ENCODE measurements around the gene STOX1. TPM values are rescaled to one million over a fixed set of nuclear protein-coding genes. Genes with fewer than 3 reads are reported as not detected.
A peak's percentile ranks its signal among the peaks of the same experiment; 100 is the strongest.
"Not testable (repeated sequence)": the region's sequence is repeated elsewhere in the genome, so short reads cannot be mapped to it uniquely, and the experiment has no call there.

Gene STOX1
- total RNA-seq, 1 donor from 2014 or later = 2.5 TPM

- Histone ChIP-seq H3K9me3 (no peaks in the 10 kb centered on the region), H3K27me3 (ENCODE audit: low read depth) (no peaks in the 10 kb centered on the region), H3K36me3 (no peaks in the 10 kb centered on the region), H3K27ac (no peak overlapping the region), H3K4me1 (no peaks in the 10 kb centered on the region), H3K4me3 (no peak overlapping the region)
- TF ChIP-seq CTCF (IDR thresholded peaks at IDR 0.05) = no peak
- intact Hi-C loops (cut with DNase I) = no loop called here
- ATAC-seq (no peak), DNase-seq (no peak)
These were observed 22.6 kb upstream of the STOX1 start for GRCh38 chr10:68804692-68805091.

GRCh38 chr10:68810830-68811229, 16.5 kb upstream of the STOX1 start:
- H3K36me3 ChIP-seq; H3K27me3 ChIP-seq (ENCODE audit: low read depth); H3K4me1 ChIP-seq; H3K27ac ChIP-seq; H3K9me3 ChIP-seq; ATAC-seq; H3K4me3 ChIP-seq; intact Hi-C loops (cut with DNase I); DNase-seq: not testable (repeated sequence)

- Histone ChIP-seq H3K27ac (no peak overlapping the region), H3K27me3 (ENCODE audit: low read depth) (no peaks in the 10 kb centered on the region), H3K36me3 (no peaks in the 10 kb centered on the region), H3K4me1 (no peaks in the 10 kb centered on the region), H3K9me3 (no peaks in the 10 kb centered on the region), H3K4me3 (no peak overlapping the region)
- ATAC-seq (no peak), DNase-seq (no peak)
- TF ChIP-seq CTCF (IDR thresholded peaks at IDR 0.05) = no peak
- intact Hi-C loops (cut with DNase I) = no loop called here
These were observed 15.9 kb upstream of the STOX1 start for GRCh38 chr10:68811314-68812009.

DNA sequence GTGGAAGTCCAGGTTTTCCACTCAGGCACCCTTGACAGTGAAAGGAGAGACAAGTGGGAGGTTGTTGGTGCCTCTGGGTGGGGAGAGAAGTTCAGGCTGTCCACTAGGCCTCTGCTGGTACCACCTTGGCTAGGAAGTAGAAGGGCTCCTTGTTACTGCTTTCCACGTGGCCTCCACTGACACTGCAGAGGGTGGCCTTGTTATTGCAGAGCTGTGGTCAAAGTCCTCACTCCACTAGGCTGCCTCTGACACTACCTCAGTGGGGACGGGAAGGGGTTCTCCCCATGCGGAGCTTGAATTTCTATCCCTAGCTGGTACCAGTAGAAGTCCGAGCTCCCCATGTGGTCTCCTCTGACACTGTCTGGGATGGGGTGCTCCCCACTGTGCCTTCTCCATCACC, 14.9 kb upstream of the STOX1 start:
- Histone ChIP-seq H3K4me3 (no peak overlapping the region), H3K36me3 (no peaks in the 10 kb centered on the region), H3K27ac (no peak overlapping the region), H3K4me1 (no peaks in the 10 kb centered on the region), H3K27me3 (ENCODE audit: low read depth) (no peaks in the 10 kb centered on the region), H3K9me3 (no peaks in the 10 kb centered on the region)
- no peak for ATAC-seq
- no peak for DNase-seq
- intact Hi-C loops (cut with DNase I) = no loop called here
- no peak for TF ChIP-seq CTCF (IDR thresholded peaks at IDR 0.05)

- TF ChIP-seq CTCF (IDR thresholded peaks at IDR 0.05) = no peak
- DNase-seq = no peak
- H3K27ac ChIP-seq = no peak overlapping the region
- ATAC-seq = no peak
- intact Hi-C loops (cut with DNase I) = no loop called here
- H3K4me1 ChIP-seq = no peaks in the 10 kb centered on the region
- H3K9me3 ChIP-seq = no peaks in the 10 kb centered on the region
- no peaks in the 10 kb centered on the region for H3K36me3 ChIP-seq
- H3K4me3 ChIP-seq = no peak overlapping the region
- H3K27me3 ChIP-seq (ENCODE audit: low read depth) = no peaks in the 10 kb centered on the region
These were observed 13.8 kb upstream of the STOX1 start for GRCh38 chr10:68813559-68813958.

DNA sequence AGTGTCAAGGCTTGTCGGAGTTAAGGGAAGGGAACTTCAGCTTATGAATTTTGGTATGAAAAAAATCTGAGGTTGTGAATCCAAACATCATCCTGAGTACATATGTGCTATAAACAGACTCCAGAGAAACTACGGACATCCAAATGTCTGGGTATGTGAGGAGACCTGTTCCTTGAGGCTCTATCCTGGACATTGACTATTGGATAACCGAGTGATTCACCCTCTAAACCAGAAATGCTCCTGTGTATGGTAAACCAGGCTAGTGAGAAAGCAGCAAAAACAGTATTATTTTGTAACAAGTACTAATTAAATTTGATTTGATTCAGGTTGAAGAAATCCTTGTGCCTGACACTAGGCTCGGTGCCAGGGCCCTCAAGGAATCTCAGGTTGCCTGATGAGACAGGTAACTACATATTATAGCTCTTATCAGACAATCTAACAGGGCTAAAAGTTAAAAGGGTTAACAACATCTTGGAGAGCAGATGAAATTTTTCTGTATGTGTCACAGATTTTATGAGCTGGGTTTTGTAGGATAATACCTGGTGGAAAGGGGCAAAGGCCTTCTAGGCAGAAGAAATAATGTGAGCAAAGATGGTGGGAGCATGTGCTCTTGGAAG, 10.4 kb upstream of the STOX1 start:
- intact Hi-C loops (cut with DNase I) = no loop called here

DNA sequence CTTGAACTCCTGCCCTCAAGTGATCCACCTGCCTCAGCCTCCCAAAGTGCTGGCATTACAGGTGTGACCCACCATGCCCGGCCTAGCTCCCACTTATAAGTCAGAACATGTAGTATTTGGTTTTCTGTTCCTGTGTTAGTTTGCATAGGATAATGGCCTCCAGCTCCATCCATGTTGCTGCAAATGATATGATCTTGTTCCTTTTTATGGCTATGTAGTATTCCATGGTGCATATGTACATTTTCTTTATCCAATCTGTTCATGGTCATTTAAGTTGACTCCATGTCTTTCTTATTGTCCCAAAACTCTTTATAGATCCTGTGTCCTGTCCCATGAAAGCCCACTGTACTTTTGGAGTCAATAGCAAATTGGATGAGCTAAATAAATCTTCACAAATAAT, 7.0 kb upstream of the STOX1 start:
- H3K4me1 ChIP-seq; H3K27me3 ChIP-seq (ENCODE audit: low read depth); DNase-seq; H3K9me3 ChIP-seq; H3K4me3 ChIP-seq; intact Hi-C loops (cut with DNase I); H3K27ac ChIP-seq; H3K36me3 ChIP-seq; ATAC-seq: not testable (repeated sequence)

More for the DNA sequence above, 10.4 kb upstream of the STOX1 start:
- H3K4me1 ChIP-seq = no peaks in the 10 kb centered on the region
- H3K4me3 ChIP-seq = no peak overlapping the region
- DNase-seq (no peak), ATAC-seq (no peak)
- no peaks in the 10 kb centered on the region for H3K9me3 ChIP-seq
- no peak for TF ChIP-seq CTCF (IDR thresholded peaks at IDR 0.05)
- no peaks in the 10 kb centered on the region for H3K36me3 ChIP-seq
- no peaks in the 10 kb centered on the region for H3K27me3 ChIP-seq (ENCODE audit: low read depth)
- H3K27ac ChIP-seq = no peak overlapping the region

DNA sequence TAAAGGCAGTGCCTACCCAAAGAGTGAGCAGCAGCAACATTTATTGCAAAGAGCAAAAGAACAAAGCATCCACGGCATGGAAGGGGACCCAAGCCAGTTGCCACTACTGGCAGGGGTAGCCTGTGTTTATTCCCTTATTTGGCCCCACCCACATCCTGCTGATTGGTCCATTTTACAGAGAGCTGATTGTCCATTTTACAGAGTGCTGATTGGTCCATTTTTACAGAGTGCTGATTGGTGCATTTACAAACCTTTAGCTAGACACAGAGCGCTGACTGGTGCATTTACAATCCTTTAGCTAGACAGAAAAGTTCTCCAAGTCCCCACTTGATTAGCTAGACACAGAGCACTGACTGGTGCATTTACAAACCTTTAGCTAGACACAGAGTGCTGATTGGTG, 4.7 kb upstream of the STOX1 start:
- H3K4me3 ChIP-seq; H3K4me1 ChIP-seq; H3K36me3 ChIP-seq; H3K27ac ChIP-seq; ATAC-seq; H3K27me3 ChIP-seq (ENCODE audit: low read depth); DNase-seq; H3K9me3 ChIP-seq; intact Hi-C loops (cut with DNase I): not testable (repeated sequence)

GRCh38 chr10:68827592-68827959, 245 bp downstream of the STOX1 start:
- intact Hi-C loops (cut with DNase I); DNase-seq; H3K4me1 ChIP-seq; H3K9me3 ChIP-seq; H3K27me3 ChIP-seq (ENCODE audit: low read depth); H3K27ac ChIP-seq; H3K36me3 ChIP-seq: not testable (repeated sequence)
- peak; percentile 8 to 46 for ATAC-seq
- H3K4me3 ChIP-seq = peak overlapping the region; percentile 61
